T-cell (primary cell): ENCODE data around the gene BMPR2. TPM values are rescaled to one million over a fixed set of nuclear protein-coding genes. Genes with fewer than 3 reads are reported as not detected.
"Not testable (repeated sequence)": the region's sequence is repeated elsewhere in the genome, so short reads cannot be mapped to it uniquely, and the experiment has no call there.

ENCODE experiments used
- ATAC-seq, 4 experiments: fragments of 200-7000 bp in 3 of 4; fragments of 150-1000 bp in 1 of 4; cut with Tn5 transposase; replicated peaks in 1 of 4; 1 replicate in 3 of 4; 2 replicates in 1 of 4; pipeline ENCODE4 v1.10.0; 2021; ENCODE audit warnings: moderate library complexity in 3 of 4, mild to moderate bottlenecking in 2 of 4, moderate number of reproducible peaks in 1 of 4
- CTCF ChIA-PET, 2 donors: fragments of 300-600 bp; sonication (Branson Sonifier 250); formaldehyde crosslinking; loops; one replicate each; lab custom pipeline; 2022; ENCODE audit warnings: antibody characterized with exemption in 2 of 2; lab: Charles Lee
- POLR2A ChIA-PET, 2 donors: fragments of 300-600 bp; sonication (Branson Sonifier 250); formaldehyde crosslinking; loops; one replicate each; lab custom pipeline; 2022; ENCODE audit warnings: antibody characterized with exemption in 2 of 2; lab: Charles Lee
- DNase-seq, 35 experiments: peaks; one replicate each; pipeline versions ENCODE4 v3.0.0 to v3.0.0-alpha.2; 2013 to 2023
- H3K27ac ChIP-seq: one replicate; pipeline ENCODE4 v1.5.1; 2013; ENCODE audit warnings: low read length
- H3K27me3 ChIP-seq, 2 experiments: replicated peaks in 1 of 2; 1 replicate in 1 of 2; 2 replicates in 1 of 2; pipeline versions ENCODE4 v1.6.1 to v1.7.0; 2013; ENCODE audit warnings: low read length in 1 of 2, mixed read lengths in 1 of 2; ENCODE audit not compliant: control insufficient read depth in 2 of 2, insufficient read depth in 2 of 2; ENCODE audit errors: extremely low read depth in 1 of 2
- H3K36me3 ChIP-seq, 2 donors: 1 replicate in 1 of 2; 2 replicates in 1 of 2; pipeline versions ENCODE4 v1.6.1 to v1.7.0; 2013; ENCODE audit warnings: low read length in 1 of 2; ENCODE audit not compliant: control insufficient read depth in 2 of 2, insufficient read depth in 1 of 2; ENCODE audit errors: extremely low read depth in 1 of 2
- H3K4me1 ChIP-seq, 2 experiments: 1 replicate in 1 of 2; 2 replicates in 1 of 2; pipeline versions ENCODE4 v1.6.1 to v1.7.0; 2013; ENCODE audit warnings: low read length in 2 of 2, mixed read lengths in 1 of 2; ENCODE audit not compliant: insufficient read depth in 2 of 2, control insufficient read depth in 1 of 2; ENCODE audit errors: extremely low read depth in 1 of 2
- H3K4me3 ChIP-seq, 2 donors: 1 replicate in 1 of 2; 2 replicates in 1 of 2; pipeline versions ENCODE4 v1.5.1 to v1.7.0; 2013; ENCODE audit warnings: mild to moderate bottlenecking in 2 of 2, low read length in 1 of 2, moderate library complexity in 1 of 2; ENCODE audit not compliant: control insufficient read depth in 1 of 2; ENCODE audit errors: extremely low read depth in 1 of 2
- H3K9me3 ChIP-seq: 2 replicates; pipeline ENCODE4 v1.7.0; 2013
- H3K27ac Mint-ChIP-seq, 2 donors: one replicate each; pipeline ENCODE4 v1.8.0; 2020 to 2021; ENCODE audit warnings: mild to moderate bottlenecking in 2 of 2, mixed read lengths in 2 of 2
- H3K27me3 Mint-ChIP-seq, 2 donors: one replicate each; pipeline ENCODE4 v1.8.0; 2021 to 2022; ENCODE audit warnings: mixed read lengths in 2 of 2
- H3K36me3 Mint-ChIP-seq: one replicate; pipeline ENCODE4 v1.8.0; 2021; ENCODE audit warnings: mixed read lengths
- H3K4me1 Mint-ChIP-seq, 3 donors: one replicate each; pipeline ENCODE4 v1.8.0; 2020 to 2022; ENCODE audit warnings: mixed read lengths in 3 of 3, mild to moderate bottlenecking in 1 of 3
- H3K4me3 Mint-ChIP-seq, 3 donors: one replicate each; pipeline ENCODE4 v1.8.0; 2020 to 2022; ENCODE audit warnings: mild to moderate bottlenecking in 3 of 3, mixed read lengths in 3 of 3, moderate library complexity in 3 of 3
- H3K9me3 Mint-ChIP-seq, 3 donors: one replicate each; pipeline ENCODE4 v1.8.0; 2020 to 2022; ENCODE audit warnings: mixed read lengths in 3 of 3
- WGBS: methylation state at CpG from one replicate; pipeline ENCODE4 v1.1.5; 2013; ENCODE audit warnings: missing lambda C conversion rate; ENCODE audit not compliant: insufficient coverage; 5-methylcytosine and 5-hydroxymethylcytosine counted together
- total RNA-seq, 35 experiments: library from RNA in 6 of 35; stranded (reverse) in 6 of 35; fragments of 120-200 nt in 1 of 35; gene quantifications; one replicate each; pipeline versions ENCODE4 v1.2.1 to v1.2.4 and lab custom pipeline; 2013 to 2026

The BMPR2 gene
- total RNA-seq, 5 donors from 2014 or later (not counting 1 experiment from before 2014, with no cell fraction given), result 15.1 to 20.9 (median 17.1) TPM

DNA sequence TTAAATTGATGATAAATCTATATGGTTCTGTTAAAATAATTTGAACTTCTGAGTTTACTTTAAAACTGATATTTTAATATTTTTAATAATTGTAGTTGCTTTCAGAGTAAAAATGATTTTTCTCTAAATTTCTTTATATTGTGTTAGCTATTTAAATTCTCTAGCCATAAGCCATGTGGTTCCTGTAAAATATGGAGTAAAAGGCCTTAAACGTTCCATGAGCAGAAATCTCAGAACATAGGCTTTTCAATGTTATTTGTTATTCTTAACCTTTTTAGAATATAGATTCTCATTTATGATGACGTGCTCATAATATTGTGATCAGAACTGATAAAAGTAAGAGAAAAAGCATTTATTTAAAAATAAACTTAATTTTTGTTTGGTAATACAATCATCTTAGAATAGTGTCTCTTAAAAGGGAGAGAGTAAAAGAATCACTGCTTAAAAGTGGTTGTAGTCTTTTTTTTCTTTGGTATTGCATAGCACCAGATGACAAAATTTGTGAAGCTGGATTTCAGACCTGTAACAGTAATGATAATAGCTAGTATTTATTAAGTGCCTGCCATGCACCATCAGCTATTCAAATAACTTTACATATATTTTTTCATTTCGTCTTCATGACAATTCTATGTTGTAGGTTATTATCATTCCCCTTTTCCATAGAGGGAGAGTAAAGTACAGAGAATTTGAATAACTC lies 2.7 kb downstream of the BMPR2 start:
- DNase-seq, result no peak
- Histone ChIP-seq H3K9me3 (no peaks in the 10 kb centered on the region), H3K27me3 (no peaks in the 10 kb centered on the region), H3K27ac (no peak overlapping the region), H3K4me3 (no peak overlapping the region), H3K4me1 (peaks cover 17 to 20% of the 10 kb centered on the region in 2 experiments), H3K36me3 (no peaks in the 10 kb centered on the region)
- ChIA-PET CTCF (interaction anchor here in 1 of 2 donors (0.5 to 1.3 kb wide), 3 partner anchors 14 to 1983 kb away, joined by 3 to 7 read pairs (median 7); no protein-coding TSS in a partner anchor), POLR2A (interaction anchor here in 1 of 2 donors (0.7 kb wide), 1 partner anchor 48 kb away, joined by 8 read pairs; no protein-coding TSS in a partner anchor)
- H3K36me3 Mint-ChIP-seq, result no peaks in the 10 kb centered on the region
- H3K27me3 Mint-ChIP-seq, result no peaks in the 10 kb centered on the region
- no peak for ATAC-seq
- no peaks in the 10 kb centered on the region for H3K9me3 Mint-ChIP-seq
- WGBS, result no CpG with 5 or more reads among the region's 3 CpGs
- peak overlapping the region in 1 of 2 donors; percentile 75 for H3K27ac Mint-ChIP-seq
- peak overlapping the region; percentile 97 to 99 (median 99) for H3K4me3 Mint-ChIP-seq
- H3K4me1 Mint-ChIP-seq, result peaks cover 33 to 44% (median 34%) of the 10 kb centered on the region in 3 donors

DNA sequence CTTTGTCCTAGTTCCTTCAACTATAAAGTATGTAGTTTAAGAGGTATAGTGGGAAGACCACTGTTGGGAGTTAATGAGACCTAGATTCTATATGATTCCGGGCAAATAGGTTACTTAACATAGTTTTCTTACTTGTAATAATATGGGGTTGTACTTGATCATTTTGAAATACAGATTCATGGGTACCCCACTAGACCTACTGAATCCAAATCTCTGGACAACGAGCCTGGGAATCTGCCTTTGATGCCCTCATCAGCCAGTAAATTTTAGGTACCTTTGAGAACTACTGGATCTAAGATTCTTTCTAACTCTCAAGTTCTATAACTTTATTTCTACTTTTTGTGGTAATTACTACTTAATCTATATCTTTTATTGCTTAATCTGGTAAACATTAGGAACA lies 6.6 kb downstream of the BMPR2 start:
- Histone ChIP-seq H3K27me3 (no peaks in the 10 kb centered on the region), H3K36me3 (no peaks in the 10 kb centered on the region), H3K4me3 (no peak overlapping the region), H3K27ac (no peak overlapping the region), H3K4me1 (peaks cover 4 to 18% of the 10 kb centered on the region in 2 experiments), H3K9me3 (no peaks in the 10 kb centered on the region)
- no CpG with 5 or more reads among the region's 2 CpGs for WGBS
- ATAC-seq (no peak), DNase-seq (no peak)
- H3K27me3 Mint-ChIP-seq, result no peaks in the 10 kb centered on the region
- CTCF ChIA-PET, result interaction anchor here in 1 of 2 donors (0.7 kb wide), 1 partner anchor 253 kb away, joined by 5 read pairs; no protein-coding TSS in a partner anchor
- peaks cover 49 to 64% (median 53%) of the 10 kb centered on the region in 3 donors for H3K4me1 Mint-ChIP-seq
- peaks cover 6% of the 10 kb centered on the region for H3K36me3 Mint-ChIP-seq
- no peak overlapping the region for H3K27ac Mint-ChIP-seq
- no peak overlapping the region for H3K4me3 Mint-ChIP-seq
- POLR2A ChIA-PET, result no interaction called here
- no peaks in the 10 kb centered on the region for H3K9me3 Mint-ChIP-seq

DNA sequence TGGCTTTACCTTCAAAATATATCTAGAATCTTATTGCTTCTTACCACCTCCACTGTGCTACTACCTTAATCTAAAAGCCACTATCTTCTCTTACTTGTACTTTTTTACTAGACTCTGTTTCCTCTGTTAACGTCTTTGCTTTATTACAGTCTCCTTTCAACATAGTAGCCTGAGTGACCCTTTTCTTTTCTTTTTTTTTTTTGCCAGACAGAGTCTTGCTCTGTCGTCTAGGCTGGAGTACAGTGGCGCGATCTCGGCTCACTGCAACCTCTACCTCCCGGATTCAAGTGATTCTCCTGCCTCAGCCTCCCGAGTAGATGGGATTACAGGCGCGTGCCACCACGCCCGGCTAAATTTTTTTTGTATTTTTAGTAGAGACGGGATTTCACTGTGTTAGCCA lies 10.4 kb downstream of the BMPR2 start:
- Mint-ChIP-seq H3K27ac (peak overlapping the region in 1 of 2 donors; percentile 5), H3K4me1 (peaks cover 23 to 37% (median 28%) of the 10 kb centered on the region in 3 donors)
- H3K36me3 ChIP-seq, H3K27me3 ChIP-seq, H3K9me3 ChIP-seq, H3K27me3 Mint-ChIP-seq, ATAC-seq, H3K27ac ChIP-seq, H3K36me3 Mint-ChIP-seq, CTCF ChIA-PET, H3K9me3 Mint-ChIP-seq, DNase-seq, POLR2A ChIA-PET, H3K4me3 ChIP-seq, H3K4me1 ChIP-seq, H3K4me3 Mint-ChIP-seq: not testable (repeated sequence)
- 90% methylated on average over 6 of the region's 12 CpGs for WGBS

DNA sequence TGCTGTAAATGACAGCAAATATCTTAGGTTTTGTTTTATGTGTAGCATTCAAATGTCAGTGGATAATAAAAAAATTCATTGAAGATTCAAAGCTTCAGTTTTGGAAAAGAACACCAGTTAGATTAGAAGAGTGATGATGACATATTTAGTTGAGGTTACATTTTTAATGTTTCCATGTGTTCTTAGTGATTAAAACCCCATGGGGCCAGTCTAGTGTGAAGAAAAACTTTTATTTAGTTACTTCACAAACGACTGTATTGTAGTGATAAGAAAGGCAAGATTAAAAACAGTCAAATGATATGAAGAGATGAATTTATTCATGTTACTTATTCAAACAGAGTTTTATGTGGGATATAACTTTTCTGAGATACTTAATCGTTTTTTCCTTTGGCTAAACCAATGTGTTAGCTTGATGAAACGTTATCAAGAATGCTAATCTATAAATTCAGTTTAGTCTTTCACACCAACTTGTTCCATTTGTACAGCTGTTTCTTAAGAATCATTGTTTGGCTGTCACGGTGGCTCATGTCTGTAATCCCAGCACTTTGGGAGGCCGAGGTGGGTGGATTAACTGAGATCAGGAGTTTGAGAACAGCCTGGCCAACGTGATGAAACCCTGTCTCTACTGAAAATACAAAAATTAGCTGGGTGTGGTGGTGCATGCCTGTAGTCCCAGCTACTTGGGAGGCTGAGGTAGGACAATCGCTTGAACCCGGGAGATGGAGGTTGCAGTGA lies 11.6 kb downstream of the BMPR2 start:
- H3K36me3 Mint-ChIP-seq, result peaks cover 6% of the 10 kb centered on the region
- CTCF ChIA-PET, result no interaction called here
- DNase-seq (no peak), ATAC-seq (no peak)
- no peaks in the 10 kb centered on the region for H3K27me3 ChIP-seq
- H3K4me1 ChIP-seq, result no peaks in the 10 kb centered on the region
- no peak overlapping the region for H3K27ac Mint-ChIP-seq
- POLR2A ChIA-PET, result no interaction called here
- H3K27ac ChIP-seq, result no peak overlapping the region
- no peaks in the 10 kb centered on the region for H3K9me3 ChIP-seq
- H3K4me1 Mint-ChIP-seq, result peaks cover 21 to 33% (median 25%) of the 10 kb centered on the region in 3 donors
- H3K27me3 Mint-ChIP-seq, result no peaks in the 10 kb centered on the region
- no peak overlapping the region for H3K4me3 Mint-ChIP-seq
- WGBS, result 50% methylated on average over 1 of the region's 8 CpGs
- H3K4me3 ChIP-seq, result no peak overlapping the region
- H3K36me3 ChIP-seq, result no peaks in the 10 kb centered on the region
- no peaks in the 10 kb centered on the region for H3K9me3 Mint-ChIP-seq

DNA sequence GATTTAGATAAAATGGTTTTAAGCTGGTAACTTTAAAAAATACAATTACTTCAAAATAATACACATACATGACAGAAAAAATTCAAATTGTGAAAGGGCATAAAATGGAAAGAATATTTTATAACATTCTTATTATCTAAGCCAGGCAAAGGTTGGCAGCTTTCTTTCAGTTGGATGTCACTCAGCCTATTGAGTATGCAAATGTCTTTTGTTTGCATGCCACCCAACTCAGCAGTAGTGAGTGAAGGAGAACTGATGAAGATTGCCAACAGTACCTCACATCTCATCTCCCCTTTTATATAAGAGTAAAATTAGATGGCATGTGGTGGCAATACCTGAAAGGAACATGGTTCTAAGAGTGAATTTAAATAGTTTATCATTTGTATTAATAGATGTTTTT lies 24.8 kb downstream of the BMPR2 start:
- DNase-seq (no peak), ATAC-seq (no peak)
- Histone ChIP-seq H3K9me3 (no peaks in the 10 kb centered on the region), H3K27ac (no peak overlapping the region), H3K4me1 (no peaks in the 10 kb centered on the region), H3K4me3 (no peak overlapping the region), H3K27me3 (no peaks in the 10 kb centered on the region), H3K36me3 (no peaks in the 10 kb centered on the region)
- H3K4me1 Mint-ChIP-seq, result peaks cover 11 to 22% (median 12%) of the 10 kb centered on the region in 3 donors
- no peaks in the 10 kb centered on the region for H3K27me3 Mint-ChIP-seq
- CTCF ChIA-PET, result interaction anchor here in 1 of 2 donors (1.0 kb wide), 1 partner anchor 21 kb away, joined by 7 read pairs; no protein-coding TSS in a partner anchor
- no peak overlapping the region for H3K4me3 Mint-ChIP-seq
- POLR2A ChIA-PET, result no interaction called here
- H3K27ac Mint-ChIP-seq, result no peak overlapping the region
- H3K9me3 Mint-ChIP-seq, result no peaks in the 10 kb centered on the region
- H3K36me3 Mint-ChIP-seq, result peaks cover 4% of the 10 kb centered on the region

DNA sequence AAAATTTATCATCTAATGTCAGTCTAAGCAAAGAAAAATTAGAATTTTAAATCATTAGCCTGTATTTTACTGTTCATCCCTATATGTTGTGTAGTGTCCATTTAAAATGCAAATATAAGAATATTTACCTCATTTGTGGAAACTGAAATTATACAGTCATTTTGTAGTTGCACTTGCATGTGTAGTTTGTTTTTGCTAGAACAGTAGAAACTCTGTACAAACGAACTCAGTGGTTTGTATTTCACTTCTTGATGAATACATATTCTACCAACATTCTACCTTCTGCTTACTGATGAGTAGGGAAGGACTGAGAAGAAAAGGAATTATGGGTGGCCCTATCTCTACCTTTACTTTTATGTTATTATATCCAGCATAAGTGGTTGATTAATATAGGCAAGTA lies 29.7 kb downstream of the BMPR2 start:
- CTCF ChIA-PET, result no interaction called here
- POLR2A ChIA-PET, result no interaction called here
- no peak overlapping the region for H3K27ac Mint-ChIP-seq
- DNase-seq (no peak), ATAC-seq (no peak)
- Histone ChIP-seq H3K27me3 (no peaks in the 10 kb centered on the region), H3K4me3 (no peak overlapping the region), H3K9me3 (no peaks in the 10 kb centered on the region), H3K27ac (no peak overlapping the region), H3K4me1 (no peaks in the 10 kb centered on the region), H3K36me3 (no peaks in the 10 kb centered on the region)
- H3K36me3 Mint-ChIP-seq, result no peaks in the 10 kb centered on the region
- no peaks in the 10 kb centered on the region for H3K9me3 Mint-ChIP-seq
- peaks cover 2 to 5% (median 3%) of the 10 kb centered on the region in 3 donors for H3K4me1 Mint-ChIP-seq
- WGBS, result no CpG with 5 or more reads among the region's 1 CpG
- H3K4me3 Mint-ChIP-seq, result no peak overlapping the region
- no peaks in the 10 kb centered on the region for H3K27me3 Mint-ChIP-seq
